Stimulated activated CD8-positive, alpha-beta memory T cell treated with anti-CD3 and anti-CD28 coated beads, Interleukin-4, amount 100 ng/mL, for 24 hours (primary cell): ENCODE results near the gene BCL7A.

Source experiments
- DNase-seq: peaks from one replicate; pipeline ENCODE4 v3.0.0-alpha.2; 2020; ENCODE audit warnings: low read depth

Gene BCL7A

GRCh38 chr12:122078141-122079032, 56.7 kb downstream of the BCL7A start, which contains the start of gene MLXIP:
Gene MLXIP (plus strand): TSS chr12:122078756. CDS start chr12:122078854, 98 bp downstream.
- DNase-seq: peak; percentile 83

- DNase-seq: no peak
These were observed 57.4 kb downstream of the BCL7A start for GRCh38 chr12:122079033-122079531.

- DNase-seq: no peak
These were observed 57.9 kb downstream of the BCL7A start for GRCh38 chr12:122079532-122080081.

- DNase-seq: no peak
These were observed 58.7 kb downstream of the BCL7A start for GRCh38 chr12:122080149-122081082.

GRCh38 chr12:122081083-122081696, 59.5 kb downstream of the BCL7A start:
- DNase-seq: no peak

GRCh38 chr12:122081697-122082221, 60.1 kb downstream of the BCL7A start:
- no peak for DNase-seq

- DNase-seq: no peak
These were observed 61.1 kb downstream of the BCL7A start for GRCh38 chr12:122082621-122083356.

GRCh38 chr12:122084857-122085405, 63.2 kb downstream of the BCL7A start:
- no peak for DNase-seq

- DNase-seq: no peak
These were observed 63.9 kb downstream of the BCL7A start for GRCh38 chr12:122085591-122085990.

GRCh38 chr12:122086116-122086515, 64.4 kb downstream of the BCL7A start:
- DNase-seq: no peak

GRCh38 chr12:122086641-122087285, 65.1 kb downstream of the BCL7A start:
- no peak for DNase-seq

GRCh38 chr12:122087431-122088178, 65.9 kb downstream of the BCL7A start:
- no peak for DNase-seq

GRCh38 chr12:122088179-122088810, 66.6 kb downstream of the BCL7A start:
- no peak for DNase-seq

GRCh38 chr12:122089077-122089476, 67.4 kb downstream of the BCL7A start:
- DNase-seq: no peak

- DNase-seq: no peak
These were observed 69.3 kb downstream of the BCL7A start for GRCh38 chr12:122090759-122091515.

- DNase-seq: no peak
These were observed 71.6 kb downstream of the BCL7A start for GRCh38 chr12:122093098-122093883.

- no peak for DNase-seq
These were observed 72.6 kb downstream of the BCL7A start for GRCh38 chr12:122094137-122094734.
